IPS-11a (cell line): ENCODE measurements around the gene OGDH.

Source experiments
- H3K4me3 ChIP-seq: one replicate; pipeline ENCODE4 v1.5.1; 2013; ENCODE audit warnings: low read depth, low read length, control low read depth

OGDH gene

DNA sequence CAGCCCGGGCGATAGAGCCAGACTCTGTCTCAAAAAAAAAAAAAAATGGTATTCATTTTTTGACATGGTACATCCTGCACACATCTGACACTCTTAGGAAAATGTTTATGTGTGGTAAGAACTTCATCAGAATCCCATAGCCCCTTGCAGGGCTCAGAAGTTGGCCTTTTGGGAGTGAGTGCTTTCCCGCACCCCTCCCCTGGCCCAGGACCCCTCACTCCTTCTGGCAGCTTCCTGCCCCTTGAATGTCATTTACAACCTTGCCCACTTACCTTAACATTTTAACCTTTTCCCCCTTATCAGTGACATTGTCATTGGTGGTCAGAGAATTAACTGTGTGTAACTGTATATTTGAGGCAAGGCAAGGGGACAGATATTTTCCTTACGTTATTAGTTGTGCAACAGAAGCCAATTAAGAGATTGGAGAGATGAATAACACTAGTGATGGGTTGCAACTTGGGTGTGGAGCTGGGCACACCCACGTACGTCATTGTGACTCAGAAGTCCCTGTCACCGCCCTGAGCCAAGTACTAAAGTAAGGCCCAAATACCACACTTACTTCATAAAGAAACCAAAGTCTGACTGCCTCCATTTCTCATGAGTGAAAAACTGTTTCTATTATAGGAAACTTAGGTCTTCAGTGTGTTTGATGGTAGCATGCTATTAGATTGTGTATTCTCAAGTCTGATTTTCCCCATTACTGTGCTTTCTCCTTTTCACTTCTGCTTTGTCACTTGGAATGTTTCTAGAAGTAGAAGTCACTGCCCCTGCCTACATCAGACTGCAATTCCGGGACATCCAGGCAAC lies 31.6 kb downstream of the OGDH start:
- no peak overlapping the region for H3K4me3 ChIP-seq

DNA sequence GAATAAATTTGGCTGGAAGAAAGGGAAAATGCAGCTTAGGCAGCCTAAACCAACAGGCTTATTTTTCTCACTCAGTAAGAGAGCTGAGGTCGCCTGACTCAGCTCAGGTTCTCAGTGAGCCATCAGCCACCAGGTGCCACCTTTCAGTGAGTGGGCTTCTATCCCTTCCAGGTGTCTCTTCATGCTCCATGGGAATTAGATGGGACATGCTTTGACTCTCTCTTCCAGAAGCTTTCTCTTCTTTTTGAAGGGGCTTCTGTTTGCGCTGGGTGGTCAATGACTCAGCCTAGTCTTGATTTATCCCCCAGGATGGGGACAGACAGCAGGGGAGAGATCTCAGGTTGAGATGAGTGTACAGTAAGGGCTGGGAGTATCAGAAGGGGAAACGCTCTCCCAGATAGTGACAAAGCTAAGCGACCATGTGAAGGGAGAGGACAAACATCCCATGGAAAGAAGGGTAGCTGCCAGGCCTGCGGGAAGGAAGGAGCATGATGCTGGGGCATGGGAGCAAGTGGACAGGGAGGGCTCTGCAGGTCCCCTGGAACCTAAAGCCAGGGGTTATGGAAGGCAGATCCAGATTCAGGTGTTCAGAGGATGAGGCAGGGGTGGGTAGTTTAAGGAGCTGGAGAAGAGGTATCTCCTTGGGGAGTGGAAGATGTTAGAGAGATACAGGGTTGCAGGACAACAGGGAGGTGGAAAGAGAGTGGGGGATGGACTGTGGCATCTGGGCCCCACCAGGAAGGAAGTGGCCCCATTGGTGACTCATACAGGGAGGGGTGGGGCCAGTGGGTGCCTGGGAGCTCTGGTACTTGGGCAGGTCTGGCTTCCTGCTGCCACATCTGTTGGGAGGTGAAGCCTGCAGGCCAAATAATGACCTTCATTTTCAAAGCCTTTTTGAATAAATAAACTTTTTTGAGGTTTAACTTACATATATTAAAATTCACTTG lies 32.5 kb downstream of the OGDH start:
- no peak overlapping the region for H3K4me3 ChIP-seq

DNA sequence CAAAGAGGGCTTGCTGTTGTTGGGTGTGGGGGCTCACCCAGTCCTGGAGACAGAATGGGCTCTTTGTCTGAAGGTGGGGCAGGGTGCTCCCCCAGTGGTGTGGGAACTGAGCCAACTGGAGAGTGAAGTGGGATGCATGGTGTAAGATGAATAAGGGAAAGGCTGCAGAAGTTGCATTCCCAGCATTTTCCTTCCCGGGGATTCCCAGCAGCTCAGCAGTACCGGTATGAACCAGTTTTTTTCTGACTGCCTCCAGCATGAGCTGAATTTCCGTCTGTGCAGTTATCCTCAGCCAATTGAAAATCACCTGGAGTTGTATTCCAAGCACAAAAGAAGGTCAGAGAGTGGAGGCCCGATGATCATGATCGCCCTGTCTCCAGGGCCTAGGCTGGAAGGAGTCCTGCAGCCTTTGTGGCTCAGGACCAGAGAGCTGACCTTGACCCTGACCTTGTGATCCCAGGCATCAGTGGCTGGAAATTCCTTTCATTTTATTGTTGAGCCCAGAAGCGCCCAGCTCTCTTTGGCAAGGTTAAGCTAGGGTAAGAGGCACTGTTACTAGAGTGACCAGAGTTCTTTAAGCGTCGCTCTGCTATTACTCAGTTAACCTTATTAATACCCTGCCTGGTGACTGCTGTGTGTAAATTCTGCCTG lies 33.4 kb downstream of the OGDH start:
- no peak overlapping the region for H3K4me3 ChIP-seq

DNA sequence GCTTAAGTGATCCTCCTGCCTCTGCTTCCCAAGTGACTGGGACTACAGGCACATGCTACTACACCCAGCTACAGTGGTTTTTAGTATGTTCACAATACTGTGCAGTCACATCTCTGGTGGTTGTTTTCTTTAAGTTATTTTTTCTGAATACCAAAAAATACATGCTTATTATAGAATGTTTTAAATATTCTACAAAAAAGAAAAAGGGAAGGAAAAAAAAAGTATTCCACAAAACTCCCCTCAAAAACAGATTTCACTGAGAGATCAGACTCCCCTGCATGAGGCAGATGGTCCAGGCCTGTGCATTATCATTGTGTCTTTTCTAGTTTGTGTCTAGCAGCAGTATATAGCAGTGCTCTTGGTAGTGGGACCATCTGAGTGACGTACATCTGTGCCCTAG lies 36.8 kb downstream of the OGDH start:
- H3K4me3 ChIP-seq, result no peak overlapping the region

DNA sequence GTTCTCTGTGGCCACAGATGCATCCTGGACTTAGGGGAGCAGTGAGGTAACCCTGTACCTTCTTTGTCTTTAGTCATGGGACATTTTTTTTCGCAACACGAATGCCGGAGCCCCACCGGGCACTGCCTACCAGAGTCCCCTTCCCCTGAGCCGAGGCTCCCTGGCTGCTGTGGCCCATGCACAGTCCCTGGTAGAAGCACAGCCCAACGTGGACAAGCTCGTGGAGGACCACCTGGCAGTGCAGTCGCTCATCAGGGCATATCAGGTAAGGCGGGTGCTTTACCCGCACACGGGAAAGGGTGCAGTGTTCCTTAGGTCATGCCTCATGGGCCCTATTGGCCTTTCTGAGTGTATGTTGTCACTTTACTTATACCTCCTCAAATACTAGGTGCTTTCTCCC lies 38.8 kb downstream of the OGDH start:
- H3K4me3 ChIP-seq, result no peak overlapping the region

DNA sequence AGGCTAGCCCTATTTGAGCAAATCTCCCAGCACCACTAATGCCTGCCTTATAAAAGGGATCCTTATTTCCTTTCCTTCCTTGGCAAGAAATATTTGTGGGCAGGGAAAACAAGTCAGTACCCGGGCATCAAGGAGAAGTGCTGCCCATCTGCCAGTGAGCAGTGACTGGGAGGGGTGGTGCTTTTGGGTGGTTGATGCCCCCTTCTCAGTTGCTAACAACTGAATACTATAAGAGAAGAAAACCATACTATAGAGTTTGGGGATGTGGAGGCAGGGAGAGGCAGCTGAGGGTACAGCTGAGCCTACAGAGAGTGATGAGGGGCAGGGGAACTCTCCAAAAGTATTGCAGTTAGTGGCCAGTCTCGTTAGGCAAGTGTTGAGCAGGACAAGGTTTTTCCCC lies 39.3 kb downstream of the OGDH start:
- H3K4me3 ChIP-seq, result no peak overlapping the region

DNA sequence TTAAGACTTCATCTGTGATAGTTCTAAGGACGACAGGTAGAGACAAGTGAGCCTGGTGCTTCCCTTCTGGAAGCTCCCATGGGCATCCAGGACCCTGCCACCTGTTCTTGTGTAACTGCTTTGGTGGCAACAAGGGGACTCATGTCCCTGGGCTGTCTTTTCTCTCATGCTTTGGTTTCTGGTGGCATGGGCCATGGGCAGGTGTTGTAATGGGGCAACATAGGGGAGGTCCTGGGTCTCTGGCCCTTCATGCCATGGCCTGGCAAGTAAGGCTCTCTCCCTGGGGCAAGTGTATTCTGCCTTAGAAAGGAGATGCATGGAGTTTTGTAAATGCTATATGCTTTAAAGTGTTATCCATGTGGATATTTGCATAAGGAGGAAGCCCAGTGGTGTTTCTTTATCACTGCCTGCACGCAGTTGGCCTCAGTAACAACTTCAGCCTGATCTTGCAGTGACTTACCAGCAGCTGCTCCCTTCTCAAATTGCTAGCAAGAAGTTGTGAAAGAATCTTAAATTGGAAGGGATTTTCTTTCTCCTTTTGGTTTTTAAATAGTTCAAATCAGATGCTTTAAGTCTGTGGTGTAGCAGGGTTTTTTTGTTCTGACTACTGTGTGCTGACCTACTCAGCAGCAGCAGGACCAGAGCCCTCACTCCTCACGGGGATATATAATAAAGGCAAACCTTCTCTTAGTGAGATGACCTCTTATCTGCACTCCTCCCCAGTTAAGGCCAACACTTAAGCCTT lies 39.9 kb downstream of the OGDH start:
- no peak overlapping the region for H3K4me3 ChIP-seq

DNA sequence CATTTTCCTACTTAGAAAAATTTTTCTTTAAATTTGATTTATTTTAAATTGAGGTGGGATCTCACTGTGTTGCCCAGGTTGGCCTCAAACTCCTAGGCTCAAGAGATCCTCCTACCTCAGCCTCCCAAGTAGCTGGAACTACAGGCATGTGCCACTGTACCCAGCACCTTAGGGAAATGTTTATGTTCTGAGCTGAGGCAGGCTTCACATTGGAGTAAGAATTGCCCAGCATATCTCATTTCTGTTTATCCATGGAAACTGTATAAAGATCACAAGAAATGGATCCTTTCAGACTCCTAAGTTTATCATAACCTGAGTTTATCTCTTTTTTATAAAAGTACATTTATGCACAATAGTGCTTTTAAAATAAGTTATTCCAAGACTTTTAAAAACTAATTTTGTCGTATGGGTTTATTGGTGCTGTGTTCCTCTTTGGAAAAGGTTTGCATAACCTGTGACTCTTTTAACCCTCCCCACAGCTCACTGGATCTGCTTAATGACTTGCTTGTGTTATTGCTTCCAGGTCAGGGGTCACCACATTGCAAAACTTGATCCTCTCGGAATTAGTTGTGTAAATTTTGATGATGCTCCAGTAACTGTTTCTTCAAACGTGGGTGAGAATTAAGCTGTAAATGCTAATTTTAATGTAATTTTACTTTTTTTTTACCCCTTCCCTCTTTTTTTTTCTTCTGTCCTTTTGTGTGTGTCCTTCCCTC lies 40.7 kb downstream of the OGDH start:
- no peak overlapping the region for H3K4me3 ChIP-seq

DNA sequence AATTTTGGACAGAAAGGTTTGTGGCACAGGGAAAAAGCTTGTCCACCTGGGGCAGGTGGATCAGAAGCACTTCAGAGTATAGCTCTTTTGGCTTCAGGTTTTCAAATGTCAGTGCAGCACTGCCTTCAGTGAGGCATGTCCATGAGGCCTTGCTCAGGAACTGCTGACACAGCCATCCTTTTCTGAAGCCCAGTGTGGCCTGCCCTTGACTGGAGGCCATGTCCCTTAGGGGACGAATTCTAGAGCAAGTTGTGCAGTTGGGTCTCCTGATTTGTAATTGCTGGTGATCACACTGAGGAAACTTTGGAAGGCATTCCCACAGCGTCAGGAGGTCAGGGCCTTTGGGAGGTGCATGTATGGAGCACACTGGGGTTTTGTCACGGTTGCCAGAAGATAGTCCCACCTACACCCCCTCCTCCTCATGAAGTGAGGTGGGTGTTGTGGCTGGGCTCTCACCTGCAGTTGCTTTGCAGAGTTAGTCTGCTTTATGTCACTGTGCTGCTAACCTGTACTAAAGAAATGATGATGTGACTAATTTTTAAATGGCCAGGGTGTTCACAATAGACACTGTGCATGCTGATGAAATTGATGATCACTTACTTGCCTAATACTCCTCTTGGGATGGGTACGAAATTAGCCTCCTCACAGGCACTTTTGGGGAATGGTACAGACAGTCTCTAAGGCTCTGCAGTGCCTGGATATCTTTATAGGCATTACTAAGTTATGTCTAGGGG lies 41.7 kb downstream of the OGDH start:
- no peak overlapping the region for H3K4me3 ChIP-seq

DNA sequence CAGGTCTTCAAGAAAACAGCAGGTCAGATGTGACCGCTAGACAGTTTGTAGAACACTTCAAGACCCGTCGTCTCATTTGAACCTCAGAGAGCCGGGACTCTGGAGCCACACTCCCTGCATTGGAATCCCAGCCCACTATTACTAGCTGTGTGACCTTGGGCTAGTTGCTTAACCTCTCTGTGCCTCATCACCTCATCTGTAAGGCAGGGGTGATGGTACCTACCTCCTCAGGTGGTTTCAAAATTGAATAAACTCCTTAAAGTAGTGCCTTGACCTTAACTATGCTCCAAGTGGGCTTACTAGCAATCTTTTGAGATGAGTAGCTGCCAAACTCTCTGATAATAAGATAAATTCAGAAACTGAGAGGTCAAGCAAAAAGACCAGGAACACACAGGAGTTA lies 43.8 kb downstream of the OGDH start:
- H3K4me3 ChIP-seq, result no peak overlapping the region

DNA sequence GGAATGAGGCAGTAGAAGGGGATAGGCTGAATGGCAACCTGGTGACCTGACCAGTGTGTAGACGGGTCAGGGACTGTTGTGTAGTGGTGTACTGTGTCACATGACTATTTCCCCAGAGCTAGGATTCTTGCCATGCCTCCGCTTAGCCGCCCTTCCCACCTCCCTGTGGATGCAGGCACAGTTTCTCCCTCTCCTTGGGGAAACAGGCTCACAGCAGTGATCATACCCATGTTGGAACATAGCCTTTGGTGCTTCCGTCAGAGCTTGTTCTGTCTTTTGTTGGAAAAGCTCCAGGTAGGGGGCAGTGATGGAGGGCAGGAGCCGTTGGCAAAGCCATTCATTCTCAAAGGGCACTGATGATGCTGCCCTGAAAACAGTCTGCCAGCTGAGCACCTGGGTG lies 44.3 kb downstream of the OGDH start:
- no peak overlapping the region for H3K4me3 ChIP-seq

DNA sequence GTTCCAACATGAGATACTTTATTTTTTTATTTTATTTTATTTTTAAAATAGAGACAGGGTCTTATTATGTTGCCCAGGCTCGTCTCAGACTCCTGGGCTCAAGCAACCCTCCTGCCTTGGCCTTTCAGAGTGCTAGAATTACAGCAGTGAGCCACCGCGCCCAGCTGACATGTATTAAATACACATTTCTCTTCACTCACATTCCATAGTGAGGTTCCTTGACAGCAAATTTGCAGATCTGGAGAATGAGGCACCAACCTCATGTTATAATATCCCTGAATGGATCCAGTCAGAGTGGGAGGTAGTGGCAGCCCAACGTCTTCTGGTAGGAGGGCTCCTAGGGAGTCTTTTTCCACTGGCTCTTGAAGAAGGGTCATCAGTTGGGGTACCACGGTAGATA lies 46.1 kb downstream of the OGDH start:
- no peak overlapping the region for H3K4me3 ChIP-seq

DNA sequence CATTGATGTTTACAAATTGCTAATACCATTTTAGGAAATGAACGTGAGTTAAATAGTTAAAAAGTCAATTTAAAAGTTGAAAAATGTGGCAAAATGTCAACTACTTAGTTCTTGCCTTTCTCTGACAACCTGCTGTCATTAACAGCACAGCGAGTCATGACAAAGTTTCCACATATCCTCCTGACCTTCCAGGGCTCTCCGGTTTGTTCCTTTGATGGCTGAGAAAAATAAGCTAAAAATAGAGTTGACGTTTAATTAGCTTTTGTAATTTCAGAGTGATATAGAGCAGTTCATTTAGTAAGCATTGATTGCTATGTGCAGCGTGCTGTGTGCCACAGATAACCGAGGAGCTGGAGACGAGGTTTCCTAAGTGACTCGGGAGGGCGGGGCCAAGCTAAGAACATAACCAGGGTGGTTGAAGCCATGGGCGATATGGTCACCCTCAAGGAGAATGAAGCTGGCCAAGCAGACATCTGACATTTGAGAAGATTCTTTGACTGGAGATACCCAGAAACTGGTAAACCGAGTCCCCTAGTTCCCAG lies 47.9 kb downstream of the OGDH start:
- no peak overlapping the region for H3K4me3 ChIP-seq

DNA sequence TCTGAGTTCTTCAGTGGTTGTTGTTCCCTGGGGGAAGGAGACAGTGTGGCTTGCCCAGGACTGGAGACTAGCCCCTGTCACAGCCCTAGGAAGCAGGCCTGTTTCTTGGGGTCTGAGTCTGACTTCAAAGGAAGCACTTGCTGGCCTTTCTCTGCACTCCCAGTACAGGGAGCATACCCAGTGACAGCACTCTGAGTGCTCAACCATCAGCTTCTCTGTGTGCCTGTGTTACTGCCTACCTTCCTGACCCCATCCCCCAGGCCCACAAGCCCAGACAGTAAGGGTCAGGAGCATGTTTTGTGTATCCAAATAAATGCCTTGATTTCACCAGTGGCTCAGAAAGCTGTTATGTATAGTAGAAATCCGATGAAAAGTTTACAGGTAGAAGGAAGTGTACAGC lies 48.9 kb downstream of the OGDH start:
- H3K4me3 ChIP-seq, result no peak overlapping the region

DNA sequence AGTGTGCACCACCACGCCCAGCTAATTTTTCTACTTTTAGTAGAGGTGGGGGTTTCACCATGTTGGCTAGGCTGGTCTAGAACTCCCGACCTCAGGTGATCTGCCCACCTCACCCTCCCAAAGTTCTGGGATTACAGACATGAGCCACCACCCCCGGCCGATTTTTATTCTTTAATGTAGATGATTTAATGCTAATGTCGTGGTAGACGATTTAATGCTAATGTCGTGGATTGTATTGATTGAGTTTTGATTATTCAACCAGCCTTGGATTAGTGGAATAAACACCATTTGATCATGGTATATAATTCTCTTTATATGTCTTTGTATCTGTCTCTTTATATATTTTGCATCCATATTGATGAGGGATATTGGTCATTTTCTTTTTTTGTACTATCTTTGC lies 52.6 kb downstream of the OGDH start:
- no peak overlapping the region for H3K4me3 ChIP-seq

DNA sequence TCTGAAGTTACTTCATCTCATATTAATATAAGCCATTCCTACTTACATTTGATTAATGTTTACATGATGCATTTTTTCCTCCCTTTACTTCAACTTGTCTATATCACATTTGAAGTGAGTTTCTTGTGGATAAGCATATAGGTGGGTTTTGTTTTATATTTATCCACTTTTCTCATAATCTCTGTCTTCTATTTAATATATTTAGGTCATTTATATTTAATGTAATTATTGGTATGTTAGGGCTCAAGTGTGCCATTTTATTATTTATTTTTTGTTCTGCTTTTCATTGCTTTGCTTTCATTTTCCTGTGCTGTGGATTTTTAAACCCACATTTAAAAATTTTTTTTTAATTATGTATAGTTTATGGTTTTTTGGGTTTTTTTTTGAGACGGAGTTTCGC lies 54.8 kb downstream of the OGDH start:
- H3K4me3 ChIP-seq, result no peak overlapping the region

DNA sequence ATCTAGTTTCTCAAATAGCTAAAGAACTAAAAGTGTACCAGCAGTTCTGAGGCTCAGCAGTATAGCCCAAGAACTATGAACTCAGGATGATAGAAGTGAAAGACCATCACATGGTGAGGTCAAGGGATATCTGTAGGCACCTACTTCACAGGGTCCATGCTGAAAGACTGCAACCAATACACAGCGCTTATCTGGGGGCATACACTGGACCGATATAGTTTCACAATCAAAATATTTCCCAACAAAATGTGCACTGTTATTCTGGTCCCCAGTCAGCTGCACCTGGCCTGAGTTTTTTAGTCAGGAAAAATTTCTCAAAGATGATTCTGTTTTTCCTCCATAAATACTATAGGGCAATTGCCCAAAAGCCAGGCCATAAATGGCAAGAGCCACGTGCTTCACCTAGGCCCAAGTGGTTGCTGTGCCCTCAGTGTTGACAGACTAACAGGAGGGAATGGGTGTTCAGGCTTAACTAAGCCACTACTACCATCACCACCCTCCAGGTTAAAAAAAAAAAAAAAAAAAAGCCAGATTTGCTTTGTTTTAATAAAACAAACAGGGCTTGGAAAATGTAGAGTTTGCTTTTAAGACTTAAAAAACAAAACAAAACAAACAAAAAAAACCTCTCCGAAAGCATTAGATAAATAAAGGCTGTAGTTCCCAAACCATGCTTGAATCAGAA lies 58.5 kb downstream of the OGDH start:
- no peak overlapping the region for H3K4me3 ChIP-seq

DNA sequence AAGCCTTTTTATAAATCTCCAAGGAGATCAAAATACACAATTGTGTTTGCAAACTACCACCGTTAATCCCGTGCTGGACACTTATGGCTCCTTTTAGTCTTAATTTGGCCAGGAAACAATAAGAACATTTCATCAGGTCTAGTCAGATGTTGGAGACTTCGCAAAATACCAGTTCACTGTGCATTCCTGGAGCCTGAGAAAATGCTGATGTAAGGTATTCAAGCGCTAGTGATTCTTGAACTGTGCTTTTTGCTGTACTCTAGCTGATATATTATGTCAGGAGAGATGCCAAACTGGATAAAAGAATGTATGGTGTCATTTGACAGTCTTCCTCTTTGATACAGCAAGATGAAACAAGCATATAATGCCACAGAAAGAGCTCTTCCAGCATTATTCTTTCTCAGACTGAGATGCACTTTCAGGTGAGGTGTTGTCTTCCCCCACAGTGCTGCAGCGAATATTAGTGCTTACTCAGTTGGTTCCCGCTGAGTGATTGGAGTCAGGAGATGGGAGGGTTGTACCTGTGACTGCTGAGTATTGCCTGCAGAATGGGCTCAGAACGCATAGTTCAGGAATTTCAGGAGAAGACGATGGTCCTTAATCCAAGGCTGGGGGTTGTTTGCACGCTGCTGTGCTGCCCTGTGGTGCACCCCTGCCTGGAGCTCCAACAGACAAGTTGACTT lies 59.2 kb downstream of the OGDH start:
- H3K4me3 ChIP-seq, result no peak overlapping the region
